HG02973 (cell line): ENCODE data around the gene GGNBP2.
A peak's percentile ranks its signal among the peaks of the same experiment; 100 is the strongest.
"Not testable (repeated sequence)": the region's sequence is repeated elsewhere in the genome, so short reads cannot be mapped to it uniquely, and the experiment has no call there.

Experiments
- ATAC-seq: cut with Tn5 transposase; IDR thresholded peaks from one replicate; pipeline ENCODE4 v1.9.1; 2021; ENCODE audit warnings: moderate library complexity; ENCODE audit not compliant: unreplicated experiment

GGNBP2 gene, protein sequence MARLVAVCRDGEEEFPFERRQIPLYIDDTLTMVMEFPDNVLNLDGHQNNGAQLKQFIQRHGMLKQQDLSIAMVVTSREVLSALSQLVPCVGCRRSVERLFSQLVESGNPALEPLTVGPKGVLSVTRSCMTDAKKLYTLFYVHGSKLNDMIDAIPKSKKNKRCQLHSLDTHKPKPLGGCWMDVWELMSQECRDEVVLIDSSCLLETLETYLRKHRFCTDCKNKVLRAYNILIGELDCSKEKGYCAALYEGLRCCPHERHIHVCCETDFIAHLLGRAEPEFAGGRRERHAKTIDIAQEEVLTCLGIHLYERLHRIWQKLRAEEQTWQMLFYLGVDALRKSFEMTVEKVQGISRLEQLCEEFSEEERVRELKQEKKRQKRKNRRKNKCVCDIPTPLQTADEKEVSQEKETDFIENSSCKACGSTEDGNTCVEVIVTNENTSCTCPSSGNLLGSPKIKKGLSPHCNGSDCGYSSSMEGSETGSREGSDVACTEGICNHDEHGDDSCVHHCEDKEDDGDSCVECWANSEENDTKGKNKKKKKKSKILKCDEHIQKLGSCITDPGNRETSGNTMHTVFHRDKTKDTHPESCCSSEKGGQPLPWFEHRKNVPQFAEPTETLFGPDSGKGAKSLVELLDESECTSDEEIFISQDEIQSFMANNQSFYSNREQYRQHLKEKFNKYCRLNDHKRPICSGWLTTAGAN

DNA sequence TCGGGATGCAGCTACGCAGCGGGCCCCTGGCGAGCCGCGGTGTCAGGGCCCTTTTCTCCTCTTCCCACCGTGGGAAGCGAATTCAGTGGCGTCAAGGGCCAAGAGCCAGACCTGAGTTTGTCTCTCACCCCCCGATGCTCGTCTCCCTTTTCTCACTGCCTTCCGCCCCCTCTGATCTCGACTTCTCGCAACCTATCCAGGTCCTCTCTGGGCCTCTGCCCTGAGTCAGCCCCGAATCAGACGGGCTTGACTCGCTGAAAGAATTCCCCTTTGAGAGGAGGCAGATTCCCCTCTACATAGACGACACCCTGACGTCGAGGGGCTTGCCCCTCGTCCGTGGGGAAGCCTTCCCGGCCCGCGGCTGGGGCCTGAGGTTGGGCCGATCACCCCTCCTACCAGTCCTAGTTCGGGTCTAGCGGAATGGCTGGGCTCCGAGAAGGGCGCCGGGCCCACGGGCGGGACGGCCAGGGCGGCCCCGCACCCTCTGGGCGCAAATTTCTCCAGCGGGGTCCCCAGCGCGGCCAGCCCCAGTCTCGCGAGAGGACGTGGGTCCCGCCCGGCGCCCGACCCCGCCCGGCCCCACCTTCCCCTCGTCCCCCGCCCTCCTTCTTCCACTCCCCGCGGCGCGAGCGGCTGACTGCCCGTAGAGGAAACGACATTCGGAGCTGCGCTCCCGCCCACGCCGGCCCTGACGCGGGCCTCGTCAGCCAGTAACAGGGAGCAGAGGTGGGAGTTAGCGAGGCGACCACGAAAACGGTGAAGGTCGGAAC, at the start of gene GGNBP2:
GGNBP2 (plus strand) TSS at position 613 of the 770 bp plus-strand sequence. CDS start 806 bp downstream, outside the sequence.
- peak; percentile 50 for ATAC-seq

- ATAC-seq: no peak
Measured at GRCh38 chr17:36495076-36495578, 49.6 kb upstream of the GGNBP2 start.

- no peak for ATAC-seq
Measured at GRCh38 chr17:36496018-36496789, 48.5 kb upstream of the GGNBP2 start.

DNA sequence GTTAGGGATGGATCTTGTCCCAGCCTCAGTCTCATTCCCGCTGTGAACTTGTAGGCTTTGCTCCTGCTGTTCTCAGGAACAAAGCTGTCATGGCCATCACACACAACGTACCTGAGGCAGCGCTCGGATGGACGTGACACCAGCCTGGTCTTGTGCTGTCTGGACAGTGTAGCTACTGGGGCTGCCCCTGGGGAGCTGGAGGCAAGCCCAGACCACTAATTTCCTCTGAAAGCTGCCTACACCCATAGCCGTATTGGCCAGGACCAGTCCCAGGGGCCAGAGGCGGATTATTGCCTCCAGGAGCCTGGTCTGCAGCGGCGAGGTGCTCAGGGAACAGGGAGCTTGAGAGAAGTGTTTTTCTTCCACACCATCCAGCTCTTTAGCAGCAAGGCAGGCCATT, 46.6 kb upstream of the GGNBP2 start:
- no peak for ATAC-seq

GRCh38 chr17:36498560-36499300, 46.0 kb upstream of the GGNBP2 start:
- ATAC-seq: no peak

GRCh38 chr17:36500745-36501225, 43.9 kb upstream of the GGNBP2 start:
- no peak for ATAC-seq

DNA sequence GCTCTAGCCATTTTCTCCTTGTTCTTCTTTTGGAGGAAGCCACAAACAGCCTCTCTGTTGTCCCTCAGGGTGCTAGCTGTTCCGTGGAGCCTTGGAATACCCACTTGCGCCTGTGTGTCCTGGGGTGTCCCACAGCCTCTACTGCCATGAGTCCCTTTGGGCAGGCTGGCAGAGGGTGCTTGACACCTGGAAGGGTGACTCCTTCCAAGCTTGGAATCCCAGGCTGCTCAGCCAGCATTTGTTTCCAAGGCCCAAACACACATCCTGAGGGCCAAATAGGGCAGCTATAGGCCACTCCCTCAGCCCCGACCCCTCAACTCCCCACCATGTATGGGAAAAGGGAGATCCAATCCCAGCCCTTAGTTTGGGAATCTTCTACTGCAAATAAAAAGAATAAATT, 43.4 kb upstream of the GGNBP2 start:
- ATAC-seq: no peak

- ATAC-seq: no peak
Measured at GRCh38 chr17:36501963-36502362, 42.8 kb upstream of the GGNBP2 start.

DNA sequence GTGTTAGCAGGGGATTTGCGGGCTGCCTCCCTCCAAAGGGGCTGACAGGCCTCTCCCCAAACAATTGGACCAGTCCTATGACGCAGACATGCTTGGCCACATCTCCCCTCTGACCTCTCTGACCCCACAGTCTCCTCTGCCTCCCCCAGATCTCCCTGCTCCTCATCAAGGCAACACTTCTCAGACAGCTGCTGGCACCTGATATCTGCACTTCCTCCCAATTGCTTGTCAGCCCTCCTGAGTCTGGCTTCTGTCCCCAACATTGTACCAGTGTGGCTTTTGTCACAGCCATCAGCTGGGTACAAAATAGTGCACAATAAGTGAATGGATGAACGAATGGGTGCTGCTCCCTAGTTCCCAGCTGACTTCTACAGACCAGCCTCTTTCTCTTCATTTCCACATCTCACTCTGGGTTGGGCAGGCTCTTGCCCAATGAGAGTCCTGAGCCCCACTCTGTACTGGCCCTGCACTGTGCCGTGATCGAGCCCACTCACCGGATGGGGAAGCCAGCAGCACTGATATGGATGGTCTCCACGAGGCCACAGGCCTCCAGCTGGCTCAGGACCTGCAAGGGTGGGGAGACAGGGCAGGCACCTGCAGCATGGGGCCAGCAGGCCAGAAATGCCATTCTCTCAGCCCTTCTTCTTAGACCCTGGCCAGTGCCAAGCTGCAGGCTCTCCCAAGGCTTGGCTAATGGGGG, 41.1 kb upstream of the GGNBP2 start:
- no peak for ATAC-seq

GRCh38 chr17:36504156-36504545, 40.6 kb upstream of the GGNBP2 start:
- ATAC-seq: no peak

DNA sequence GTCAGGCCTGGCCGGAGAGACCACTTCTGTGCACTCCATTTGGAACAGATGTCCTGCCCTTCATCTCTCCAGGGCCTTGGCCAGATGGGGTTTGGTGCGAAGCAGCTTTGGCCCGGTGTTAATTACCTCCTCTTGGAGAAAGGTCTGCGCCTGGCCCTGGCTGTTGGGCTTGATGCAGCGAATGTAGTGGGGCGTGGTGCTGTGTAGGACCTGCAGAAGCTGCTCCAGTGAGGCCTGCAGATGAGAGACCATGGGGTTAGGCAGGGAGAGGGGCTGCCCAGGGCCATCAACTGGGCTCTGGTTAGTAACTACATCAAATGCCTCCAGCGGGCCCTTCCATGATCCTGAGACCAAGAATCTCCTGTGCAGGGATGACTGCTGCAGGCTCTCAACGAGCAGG, 39.5 kb upstream of the GGNBP2 start:
- no peak for ATAC-seq

DNA sequence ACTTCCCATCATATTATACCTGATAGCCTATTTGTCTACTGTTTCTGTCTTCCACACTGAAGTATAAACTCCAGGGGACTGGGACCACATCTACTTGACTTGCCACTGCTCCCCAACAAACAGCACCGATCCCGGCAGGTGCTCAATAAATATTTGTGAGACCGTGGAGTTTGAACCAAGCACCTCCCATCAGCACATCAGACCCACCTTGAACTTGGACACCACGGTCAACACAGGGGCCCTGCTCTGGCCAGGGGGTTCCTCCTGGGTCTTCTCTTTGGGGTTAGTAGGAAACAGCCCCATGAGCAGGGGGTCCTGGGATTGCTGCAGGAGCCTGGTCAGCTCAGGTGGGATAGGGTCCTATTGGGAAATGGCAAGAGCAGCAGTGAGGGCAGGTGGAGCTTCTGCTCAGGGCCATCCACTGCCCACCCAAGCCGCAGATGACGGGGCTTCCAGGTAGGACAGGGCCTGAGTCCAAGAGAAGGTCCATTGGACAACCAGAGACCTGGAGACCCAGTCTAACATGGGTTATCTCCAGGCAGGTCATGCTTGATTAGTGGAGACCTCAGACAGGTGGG, 38.4 kb upstream of the GGNBP2 start:
- ATAC-seq: no peak

- no peak for ATAC-seq
Measured at GRCh38 chr17:36506831-36507230, 37.9 kb upstream of the GGNBP2 start.

DNA sequence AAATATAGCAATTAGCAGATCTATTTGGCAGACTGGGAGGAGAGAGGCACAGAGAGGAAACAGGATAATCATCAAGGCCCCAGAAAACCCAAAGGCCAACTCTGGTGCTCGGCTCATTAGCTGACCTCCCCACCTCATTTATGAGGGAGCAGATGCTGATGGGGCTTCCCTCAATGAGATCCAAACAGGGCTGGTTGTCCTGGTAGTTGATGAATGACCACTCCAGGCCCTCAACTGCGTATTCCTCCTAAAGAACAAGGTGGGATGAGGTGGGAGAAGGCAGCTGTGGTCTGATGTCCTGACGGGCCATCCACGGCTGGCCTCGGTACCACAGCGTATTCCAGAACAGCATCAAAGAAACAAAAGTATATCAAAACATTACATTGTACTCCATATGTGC, 37.5 kb upstream of the GGNBP2 start:
- ATAC-seq: no peak

DNA sequence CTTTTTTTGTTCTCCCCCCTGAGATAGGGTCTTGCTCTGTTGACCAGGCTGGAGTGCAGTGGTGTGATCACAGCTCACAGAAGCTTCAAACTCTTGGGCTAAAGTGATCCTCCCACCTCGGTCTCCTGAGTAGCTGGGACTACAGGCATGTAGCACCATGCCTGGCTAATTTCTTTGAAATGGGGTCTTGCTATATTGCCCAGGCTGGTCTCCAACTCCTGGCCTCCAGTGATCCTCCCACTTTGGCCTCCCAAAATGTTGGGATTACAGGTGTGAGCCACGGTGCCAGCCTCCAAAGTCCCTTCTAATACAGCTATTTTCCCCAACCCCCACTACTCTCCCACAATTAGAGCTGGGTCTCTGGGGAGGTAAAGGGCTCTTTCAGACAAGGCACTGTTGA, 36.3 kb upstream of the GGNBP2 start:
- not testable (repeated sequence) for ATAC-seq

DNA sequence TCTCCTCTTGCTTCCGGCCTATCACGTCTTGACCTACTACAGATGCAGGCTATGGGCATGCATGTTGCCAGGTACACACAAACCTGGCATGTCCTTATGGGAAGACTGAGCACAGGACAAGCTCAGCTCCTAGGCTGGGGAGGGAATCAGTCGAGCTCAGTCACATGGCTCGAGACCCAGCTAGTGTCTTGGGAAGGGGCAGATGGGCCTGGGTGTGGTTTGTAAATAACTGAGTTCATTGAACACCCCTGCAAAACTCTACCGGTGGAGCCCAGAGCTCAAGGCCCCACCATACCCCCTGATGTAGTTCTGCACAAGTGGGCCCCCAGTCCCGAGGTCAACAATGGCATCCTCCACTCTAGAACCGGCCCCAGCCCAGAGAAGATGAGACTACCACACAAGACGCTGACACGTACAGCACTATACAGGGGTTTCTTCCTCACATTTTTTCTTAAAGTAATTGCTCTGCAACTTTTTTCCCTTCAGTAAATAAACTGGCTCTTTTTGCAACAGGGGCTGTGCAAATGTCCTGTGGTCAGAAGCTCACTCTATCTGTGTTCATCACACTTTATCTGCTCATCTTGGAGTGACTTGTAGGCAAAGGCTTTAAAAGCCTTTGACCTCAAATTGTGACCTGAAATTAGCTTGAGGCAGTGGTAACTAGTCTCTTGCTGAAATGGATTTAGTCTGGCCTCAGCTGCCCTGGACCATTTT, 35.3 kb upstream of the GGNBP2 start:
- no peak for ATAC-seq

- no peak for ATAC-seq
Measured at GRCh38 chr17:36510636-36511035, 34.1 kb upstream of the GGNBP2 start.

DNA sequence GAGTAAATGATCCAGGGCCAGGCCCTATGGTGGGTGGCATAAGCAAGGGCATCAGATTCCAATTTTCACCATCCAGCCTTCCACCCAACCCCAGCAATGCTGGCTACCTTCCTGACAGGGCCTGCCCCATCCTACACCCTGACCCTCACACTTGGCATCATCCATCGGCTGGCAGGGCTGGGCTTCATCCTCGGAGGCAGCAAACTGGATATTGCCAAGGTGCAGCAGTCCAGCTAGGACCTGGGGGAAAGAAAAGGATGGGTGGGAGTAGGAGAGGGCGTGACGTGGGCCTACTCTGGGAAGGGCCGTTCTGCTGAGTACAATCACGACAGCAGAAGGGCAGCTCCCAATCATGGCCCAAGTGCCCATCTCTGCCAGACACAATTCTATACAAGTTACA, 33.5 kb upstream of the GGNBP2 start:
- no peak for ATAC-seq
